ENCODE measurements around the gene ESRRG.
"Not testable (repeated sequence)": the region's sequence is repeated elsewhere in the genome, so short reads cannot be mapped to it uniquely, and the experiment has no call there.

ESRRG gene

GRCh38 chr1:216566641-216567205 lies 156.5 kb downstream of the ESRRG start:
- DNase-seq (ENCODE audit: low read depth in 2 of 2) = no peak

- DNase-seq (ENCODE audit: low read depth in 2 of 2) = no peak
Observed at GRCh38 chr1:216563087-216563486, 160.1 kb downstream of the ESRRG start.

- no peak for DNase-seq (ENCODE audit: low read depth in 2 of 2)
Observed at GRCh38 chr1:216562383-216562782, 160.8 kb downstream of the ESRRG start.

- no peak for DNase-seq (ENCODE audit: low read depth in 2 of 2)
Observed at GRCh38 chr1:216560527-216560926, 162.7 kb downstream of the ESRRG start.

- DNase-seq (ENCODE audit: low read depth in 2 of 2) = no peak
Observed at GRCh38 chr1:216559359-216559758, 163.9 kb downstream of the ESRRG start.

GRCh38 chr1:216555653-216556052 lies 167.6 kb downstream of the ESRRG start:
- no peak for DNase-seq (ENCODE audit: low read depth in 2 of 2)

- DNase-seq (ENCODE audit: low read depth in 2 of 2) = no peak
Observed at GRCh38 chr1:216554934-216555333, 168.3 kb downstream of the ESRRG start.

- DNase-seq (ENCODE audit: low read depth in 2 of 2) = no peak
Observed at GRCh38 chr1:216553766-216554165, 169.5 kb downstream of the ESRRG start.

- no peak for DNase-seq (ENCODE audit: low read depth in 2 of 2)
Observed at GRCh38 chr1:216553040-216553439, 170.2 kb downstream of the ESRRG start.

- no peak for DNase-seq (ENCODE audit: low read depth in 2 of 2)
Observed at GRCh38 chr1:216549796-216550195, 173.4 kb downstream of the ESRRG start.

- DNase-seq (ENCODE audit: low read depth in 2 of 2) = no peak
Observed at GRCh38 chr1:216542741-216543140, 180.5 kb downstream of the ESRRG start.

GRCh38 chr1:216542263-216542662 lies 181.0 kb downstream of the ESRRG start:
- DNase-seq (ENCODE audit: low read depth in 2 of 2) = no peak

- DNase-seq (ENCODE audit: low read depth in 2 of 2) = no peak
Observed at GRCh38 chr1:216535751-216536150, 187.5 kb downstream of the ESRRG start.

- no peak for DNase-seq (ENCODE audit: low read depth in 2 of 2)
Observed at GRCh38 chr1:216535059-216535458, 188.2 kb downstream of the ESRRG start.

GRCh38 chr1:216533776-216534175 lies 189.5 kb downstream of the ESRRG start:
- DNase-seq (ENCODE audit: low read depth in 2 of 2) = no peak

- no peak for DNase-seq (ENCODE audit: low read depth in 2 of 2)
Observed at GRCh38 chr1:216532251-216532798, 190.9 kb downstream of the ESRRG start.

GRCh38 chr1:216531263-216532239 lies 191.7 kb downstream of the ESRRG start:
- DNase-seq (ENCODE audit: low read depth in 2 of 2) = no peak

GRCh38 chr1:216529851-216530250 lies 193.4 kb downstream of the ESRRG start:
- not testable (repeated sequence) for DNase-seq (ENCODE audit: low read depth in 2 of 2)

- no peak for DNase-seq (ENCODE audit: low read depth in 2 of 2)
Observed at GRCh38 chr1:216528816-216529215, 194.4 kb downstream of the ESRRG start.

- no peak for DNase-seq (ENCODE audit: low read depth in 2 of 2)
Observed at GRCh38 chr1:216523449-216524190, 199.6 kb downstream of the ESRRG start.

GRCh38 chr1:216523043-216523442 lies 200.2 kb downstream of the ESRRG start:
- DNase-seq (ENCODE audit: low read depth in 2 of 2) = no peak

- DNase-seq (ENCODE audit: low read depth in 2 of 2) = no peak
Observed at GRCh38 chr1:216521477-216521876, 201.8 kb downstream of the ESRRG start.

Measured in stimulated activated CD4-positive, alpha-beta T cell treated with anti-CD3 and anti-CD28 coated beads, Interleukin-1b, Interleukin-23, amount 100 ng/mL, for 1 hour (primary cell).